AG09309 (cell line): ENCODE data around the gene FOXI2.

Experiments used
- DNase-seq: peaks from one replicate; pipeline ENCODE4 v3.0.0-alpha.2; 2010; ENCODE audit warnings: low read depth
- H3K4me3 ChIP-seq: 2 replicates; pipeline ENCODE4 v1.5.1; 2011; ENCODE audit warnings: mild to moderate bottlenecking, low read depth, low read length, moderate library complexity; ENCODE audit not compliant: control insufficient read depth
- TF ChIP-seq, protein P1 (sequence below): IDR thresholded peaks from 2 replicates; pipeline ENCODE4 v1.5.1; 2011; ENCODE audit warnings: mild to moderate bottlenecking, low read depth, low read length, inconsistent platforms; ENCODE audit not compliant: insufficient read depth, control insufficient read depth; ENCODE audit errors: missing control alignments

FOXI2 gene

GRCh38 chr10:127790066-127790624, 53.2 kb downstream of the FOXI2 start:
- no peak overlapping the region for H3K4me3 ChIP-seq
- TF ChIP-seq, protein P1, sequence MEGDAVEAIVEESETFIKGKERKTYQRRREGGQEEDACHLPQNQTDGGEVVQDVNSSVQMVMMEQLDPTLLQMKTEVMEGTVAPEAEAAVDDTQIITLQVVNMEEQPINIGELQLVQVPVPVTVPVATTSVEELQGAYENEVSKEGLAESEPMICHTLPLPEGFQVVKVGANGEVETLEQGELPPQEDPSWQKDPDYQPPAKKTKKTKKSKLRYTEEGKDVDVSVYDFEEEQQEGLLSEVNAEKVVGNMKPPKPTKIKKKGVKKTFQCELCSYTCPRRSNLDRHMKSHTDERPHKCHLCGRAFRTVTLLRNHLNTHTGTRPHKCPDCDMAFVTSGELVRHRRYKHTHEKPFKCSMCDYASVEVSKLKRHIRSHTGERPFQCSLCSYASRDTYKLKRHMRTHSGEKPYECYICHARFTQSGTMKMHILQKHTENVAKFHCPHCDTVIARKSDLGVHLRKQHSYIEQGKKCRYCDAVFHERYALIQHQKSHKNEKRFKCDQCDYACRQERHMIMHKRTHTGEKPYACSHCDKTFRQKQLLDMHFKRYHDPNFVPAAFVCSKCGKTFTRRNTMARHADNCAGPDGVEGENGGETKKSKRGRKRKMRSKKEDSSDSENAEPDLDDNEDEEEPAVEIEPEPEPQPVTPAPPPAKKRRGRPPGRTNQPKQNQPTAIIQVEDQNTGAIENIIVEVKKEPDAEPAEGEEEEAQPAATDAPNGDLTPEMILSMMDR, result no peak
- no peak for DNase-seq
